COLO668 (cell line): ENCODE results near the gene POLA2.

ENCODE experiments used
- DNase-seq: peaks from one replicate; lab custom pipeline; 2025; ENCODE audit not compliant: unreplicated experiment; lab: John Stamatoyannopoulos, UW

Gene POLA2

GRCh38 chr11:65305501-65306268 is 43.9 kb downstream of the POLA2 start:
- no peak for DNase-seq

GRCh38 chr11:65307298-65308229 is 45.8 kb downstream of the POLA2 start:
- DNase-seq = no peak

DNA sequence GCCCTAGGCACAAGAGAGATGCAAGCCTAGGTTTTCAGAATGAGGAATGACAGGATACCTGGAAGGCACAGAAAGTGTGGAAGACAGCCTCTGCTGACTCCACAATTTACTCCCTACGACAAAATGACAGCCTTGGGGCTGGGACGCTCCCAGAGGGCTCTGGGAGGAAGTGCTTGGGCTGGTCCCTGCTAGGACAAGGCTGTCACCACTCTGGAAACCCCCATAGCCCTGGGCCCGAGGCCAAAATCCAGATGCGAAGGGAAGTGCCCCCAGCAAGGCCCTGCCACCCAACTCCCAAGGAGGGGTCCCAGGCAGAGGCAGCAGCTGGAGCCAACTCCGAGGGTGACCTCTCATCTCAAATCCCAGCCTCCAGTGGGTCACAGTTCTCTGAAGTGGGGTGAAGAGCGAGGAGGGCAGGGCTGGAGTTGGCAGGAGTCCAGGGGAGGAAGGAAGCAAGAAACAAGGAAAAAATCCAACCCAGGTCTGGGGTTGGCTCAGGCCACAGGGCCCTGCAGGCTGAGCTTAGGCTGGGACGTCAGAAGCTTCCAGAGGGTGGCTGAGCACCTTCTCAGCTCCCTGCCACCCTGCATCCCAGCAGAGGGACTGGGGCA is 46.6 kb downstream of the POLA2 start:
- DNase-seq = peak; percentile 31

DNA sequence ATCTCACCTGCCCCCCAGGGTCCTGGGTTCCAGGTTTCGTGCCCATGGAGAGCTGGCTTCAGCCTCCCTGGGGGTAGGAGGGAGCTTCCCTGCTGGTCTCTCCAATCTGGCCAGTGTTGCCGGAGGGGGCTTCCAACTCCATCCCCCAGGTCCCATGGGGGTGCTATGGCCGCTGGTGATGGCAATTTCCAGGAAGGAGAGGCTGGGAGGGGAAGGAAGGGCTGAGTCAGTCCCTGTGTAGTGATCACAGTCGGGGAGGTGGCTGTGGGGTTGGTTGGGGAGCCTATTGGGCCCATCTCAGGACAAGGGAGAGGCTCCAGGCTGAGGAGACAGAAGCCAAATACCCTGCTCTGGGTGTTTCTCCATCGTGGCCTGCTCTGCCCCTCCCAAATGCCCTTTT is 47.2 kb downstream of the POLA2 start:
- DNase-seq = no peak

- DNase-seq = peak; percentile 7
Measured at GRCh38 chr11:65310215-65310614, 48.5 kb downstream of the POLA2 start.

GRCh38 chr11:65310736-65311135 is 49.0 kb downstream of the POLA2 start:
- DNase-seq = no peak

- no peak for DNase-seq
Measured at GRCh38 chr11:65311170-65311678, 49.5 kb downstream of the POLA2 start.

GRCh38 chr11:65314501-65315203 is 52.9 kb downstream of the POLA2 start, which contains the start of gene CDC42EP2:
Gene CDC42EP2 (plus strand): TSS chr11:65314866. CDS start chr11:65320899, 6,033 bp downstream.
- peak; percentile 83 for DNase-seq

GRCh38 chr11:65315204-65315865 is 53.6 kb downstream of the POLA2 start:
- peak; percentile 73 for DNase-seq

GRCh38 chr11:65315866-65316226 is 54.1 kb downstream of the POLA2 start:
- no peak for DNase-seq

GRCh38 chr11:65316227-65317024 is 54.7 kb downstream of the POLA2 start:
- no peak for DNase-seq

GRCh38 chr11:65317025-65317786 is 55.4 kb downstream of the POLA2 start:
- peak; percentile 43 for DNase-seq

GRCh38 chr11:65320386-65321075 is 58.8 kb downstream of the POLA2 start:
- no peak for DNase-seq

DNA sequence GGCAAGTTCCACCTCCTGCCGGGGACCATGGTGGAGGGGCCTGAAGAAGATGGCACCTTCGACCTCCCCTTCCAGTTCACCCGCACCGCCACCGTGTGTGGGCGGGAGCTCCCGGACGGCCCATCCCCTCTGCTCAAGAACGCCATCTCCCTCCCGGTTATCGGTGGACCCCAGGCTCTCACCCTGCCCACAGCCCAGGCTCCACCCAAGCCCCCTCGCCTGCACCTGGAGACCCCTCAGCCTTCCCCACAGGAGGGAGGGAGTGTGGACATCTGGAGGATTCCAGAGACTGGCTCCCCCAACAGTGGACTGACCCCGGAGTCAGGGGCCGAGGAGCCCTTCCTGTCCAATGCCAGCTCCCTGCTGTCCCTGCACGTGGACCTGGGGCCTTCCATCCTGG is 59.3 kb downstream of the POLA2 start:
- DNase-seq = no peak

- DNase-seq = no peak
Measured at GRCh38 chr11:65321828-65322485, 60.2 kb downstream of the POLA2 start.

DNA sequence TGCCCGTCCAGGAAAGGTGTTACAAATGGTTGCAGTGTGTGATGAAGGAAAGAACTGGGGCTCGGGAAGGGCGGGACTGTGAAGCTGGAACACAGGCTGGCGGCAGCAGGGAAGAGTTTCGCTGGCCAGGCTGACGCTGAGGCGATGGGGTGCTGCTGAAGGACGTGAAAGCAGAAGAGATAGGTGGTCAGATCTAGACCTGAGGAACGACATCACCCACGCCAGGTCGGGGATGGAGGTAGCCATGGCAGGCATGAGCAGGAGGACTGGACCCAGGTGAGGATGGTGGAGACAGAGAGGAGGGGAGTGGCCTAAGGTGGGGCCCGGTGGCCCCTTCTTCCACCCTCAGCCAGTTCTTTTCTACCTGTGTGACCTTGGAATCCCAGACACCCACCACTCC is 62.1 kb downstream of the POLA2 start:
- DNase-seq = no peak

GRCh38 chr11:65325435-65325834 is 63.7 kb downstream of the POLA2 start:
- no peak for DNase-seq

- DNase-seq = no peak
Measured at GRCh38 chr11:65327021-65327420, 65.3 kb downstream of the POLA2 start.
